Measurements from ENCODE around the gene CDHR4. TPM values are rescaled to one million over a fixed set of nuclear protein-coding genes. Genes with fewer than 3 reads are reported as not detected.

The CDHR4 gene
- total and polyA plus RNA-seq, 9 of the 15 experiments (the other 6 are each of a cell fraction or from before 2014, with no cell fraction given): 0.21 TPM; not detected in 8

GRCh38 chr3:49803465-49804140 lies 3.9 kb upstream of the CDHR4 start:
- Histone ChIP-seq H3K79me2 (ENCODE audit: control insufficient read depth, insufficient read depth, low read length) (peaks cover 23% of the 10 kb centered on the region), H3K4me2 (ENCODE audit: insufficient read depth, low read length) (peak overlapping the region; percentile 96), H2AFZ (ENCODE audit: low read depth, low read length) (peak overlapping the region; percentile 88), H3K9ac (ENCODE audit: insufficient read depth in 1 of 2, low read depth in 2 of 2, low read length in 2 of 2) (peak overlapping the region; percentile 71 to 95), H3K9me1 (ENCODE audit: control insufficient read depth, insufficient read depth, low read length) (peaks cover 4% of the 10 kb centered on the region), H3K27ac (ENCODE audit: extremely low read depth, low read depth, low read length) (peak overlapping the region; percentile 81), H3K9me3 (replicated peaks; ENCODE audit: control insufficient read depth, insufficient read depth, low read depth, low read length) (no peaks in the 10 kb centered on the region), H3K27me3 (ENCODE audit: control insufficient read depth in 2 of 2, insufficient read depth in 2 of 2, low read length in 2 of 2) (no peaks in the 10 kb centered on the region), H3K4me1 (replicated peaks in 1 of 2; ENCODE audit: control insufficient read depth in 2 of 2, insufficient read depth in 2 of 2, low read length in 2 of 2) (peaks cover 43 to 64% of the 10 kb centered on the region in 2 experiments), H3K36me3 (ENCODE audit: control insufficient read depth, insufficient read depth, low read length) (peaks cover 9% of the 10 kb centered on the region; the same call in 2 of the 3 replicates), H3K4me3 (peak overlapping the region; percentile 82), H4K20me1 (replicated peaks; ENCODE audit: control insufficient read depth, insufficient read depth, low read length) (no peaks in the 10 kb centered on the region)
- ATAC-seq (peak; percentile 48), FAIRE-seq (no peak), DNase-seq (ENCODE audit: extremely low read depth in 1 of 4, low spot score in 3 of 4) (peak; percentile 66 to 80 (median 68))
- BruUV-seq (replicated peaks): TSS peak; percentile 64
- POLR2A ChIA-PET: interaction anchor here (0.6 to 2.4 kb wide), 9 partner anchors 10 to 266 kb away, joined by 3 to 16 read pairs (median 4); partner anchors contain the start of genes IP6K1, MST1R and UBA7
- intact Hi-C loops (cut with micrococcal nuclease): loop anchor here (2.0 kb wide), 1 partner anchor 103 kb away; no protein-coding TSS in a partner anchor
- 16% methylated on average over 18 of the region's 41 CpGs for WGBS (ENCODE audit: insufficient coverage, low coverage, missing lambda C conversion rate)
- CTCF ChIA-PET (ENCODE audit: low intra/inter-chr PET ratio): no interaction called here
- in situ Hi-C loops (cut with MboI): no loop called here
- TF ChIP-seq PML (IDR thresholded peaks at IDR 0.05; ENCODE audit: low read length) (0 out of 2 replicates have a peak, but pooled peaks have one; percentile 3), JUN (IDR thresholded peaks at IDR 0.05; ENCODE audit: borderline replicate concordance, low read depth, low read length) (no peak), JUN (CRISPR knock-in tag; IDR thresholded peaks at IDR 0.05; ENCODE audit: borderline replicate concordance) (no peak), NONO (IDR thresholded peaks at IDR 0.05; ENCODE audit: low read depth in 2 of 2, low read length in 1 of 2) (no peak; a peak in 1 of 4 replicates), ZNF592 (IDR thresholded peaks at IDR 0.05) (no peak), NKRF (IDR thresholded peaks at IDR 0.05; ENCODE audit: borderline replicate concordance) (peak; percentile 31; the same call in 1 of the 2 replicates), ZNF311 (CRISPR knock-in tag; IDR thresholded peaks at IDR 0.05) (no peak), CREM (IDR thresholded peaks at IDR 0.05; ENCODE audit: low read depth) (peak; percentile 33; the same call in 1 of the 2 replicates), TRIM24 (IDR thresholded peaks at IDR 0.05) (0 out of 4 replicates have a peak, but pooled peaks of 1 of the 2 experiments have one; percentile 11), ATF3 (IDR thresholded peaks at IDR 0.05) (no peak), ATF3 (CRISPR knock-in tag; conservative IDR thresholded peaks at IDR 0.05) (no peak), POLR2G (IDR thresholded peaks at IDR 0.05; ENCODE audit: low read depth, low read length) (peak; percentile 68), PTRF (tag; IDR thresholded peaks at IDR 0.05) (no peak)
